NK-92 treated with Interleukin-12 subunit alpha and Interleukin-12 subunit beta, amount 100 ng/mL, for 24 hours (cell line): ENCODE results near the gene CC2D2A.
"Not testable (repeated sequence)": the region's sequence is repeated elsewhere in the genome, so short reads cannot be mapped to it uniquely, and the experiment has no call there.

ENCODE experiments used
- DNase-seq: peaks from one replicate; lab custom pipeline; 2025; lab: John Stamatoyannopoulos, UW

Gene CC2D2A

DNA sequence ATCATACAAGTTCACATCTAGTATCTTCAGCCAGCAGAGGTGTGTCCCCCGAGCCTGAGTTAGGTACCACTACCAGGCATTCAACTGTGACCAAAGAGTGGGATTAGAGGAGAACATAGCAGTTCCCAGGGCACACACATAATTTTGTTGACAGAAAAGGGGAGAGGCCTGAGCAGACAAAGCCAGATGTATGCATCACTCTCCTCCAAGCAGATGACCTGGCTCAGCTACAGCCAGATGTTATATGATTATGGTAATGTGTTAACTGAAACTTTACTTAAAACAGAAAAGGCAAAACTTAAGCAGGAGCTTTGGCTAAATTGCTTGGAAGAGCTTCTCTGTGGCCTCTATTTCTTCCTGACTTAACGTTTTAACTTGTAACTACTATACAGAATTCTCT lies 88.9 kb downstream of the CC2D2A start:
- no peak for DNase-seq

DNA sequence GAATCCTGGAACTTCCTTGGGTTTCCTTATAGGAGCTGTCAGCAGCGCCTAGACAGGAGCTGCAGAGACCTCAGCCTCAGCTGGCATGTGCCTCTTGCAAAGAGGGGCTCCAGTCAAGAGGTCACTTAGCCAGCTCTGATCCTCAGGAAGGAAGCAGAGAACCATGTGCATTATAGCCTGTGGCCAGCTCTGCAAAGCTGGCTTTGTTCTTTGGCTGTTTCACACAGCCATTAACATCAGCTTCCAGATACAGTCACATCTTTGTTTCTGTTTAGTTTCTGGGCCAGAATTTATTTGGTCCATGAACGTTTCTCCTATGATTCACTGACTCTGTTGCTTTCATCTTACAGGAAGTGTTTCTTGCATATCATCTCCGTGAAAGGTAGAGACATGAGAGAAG lies 92.4 kb downstream of the CC2D2A start:
- no peak for DNase-seq

DNA sequence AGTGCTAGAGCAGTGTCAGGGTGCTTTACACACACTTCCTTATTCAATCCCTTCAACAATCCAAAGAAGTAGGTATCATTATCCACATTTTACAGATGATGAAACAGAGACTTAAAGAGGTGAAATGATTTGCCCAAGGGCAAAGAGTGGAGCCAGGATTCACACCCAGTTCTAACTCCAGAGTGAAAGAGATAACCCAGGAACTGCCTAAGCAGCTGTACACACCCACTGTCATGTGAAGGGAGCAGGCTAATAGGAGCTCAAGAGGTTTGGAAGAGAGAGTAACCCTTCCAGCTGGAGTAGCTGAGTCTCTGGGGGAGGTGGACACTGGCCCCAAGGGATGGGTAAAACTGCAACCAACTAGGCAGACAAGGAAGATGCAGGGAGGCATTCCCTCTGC lies 92.9 kb downstream of the CC2D2A start:
- no peak for DNase-seq

DNA sequence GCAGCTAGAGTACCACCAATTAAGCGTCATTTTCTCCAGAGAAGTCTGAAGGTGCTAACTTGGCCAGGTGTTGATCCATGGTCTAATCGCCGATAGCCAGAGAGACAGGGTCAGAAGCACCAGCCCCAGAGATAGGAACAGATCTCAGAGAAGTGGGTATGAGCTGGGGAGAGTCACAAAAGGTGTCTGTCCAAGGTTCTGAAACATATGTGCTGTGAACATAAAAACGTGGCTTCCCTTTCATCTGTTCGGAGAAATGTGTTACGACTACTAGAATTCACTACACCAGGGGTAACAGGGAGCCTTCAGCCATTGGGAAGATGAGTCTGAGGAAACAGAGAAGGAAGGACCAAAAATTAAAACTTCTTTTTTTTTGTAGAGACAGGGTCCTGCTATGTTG lies 94.2 kb downstream of the CC2D2A start:
- no peak for DNase-seq

DNA sequence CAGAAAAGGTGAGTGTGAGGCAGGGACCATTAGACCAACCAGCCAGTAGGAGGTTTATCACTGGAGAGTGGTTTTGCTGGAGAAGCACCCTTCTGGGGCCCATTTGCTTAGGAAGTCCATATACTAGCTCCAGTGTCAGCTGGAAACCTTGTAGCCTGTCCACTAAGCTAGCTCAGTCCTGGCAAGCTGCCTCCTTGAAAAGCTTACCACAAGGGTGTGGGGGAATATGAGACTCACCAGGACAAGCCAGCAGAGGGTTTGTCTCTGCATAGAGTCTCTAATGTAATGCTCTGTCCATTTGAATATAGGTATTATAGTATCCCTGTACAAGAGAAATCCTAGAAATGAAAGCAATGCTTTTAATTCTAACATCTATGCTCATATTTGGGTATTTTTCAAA lies 99.1 kb downstream of the CC2D2A start:
- no peak for DNase-seq

DNA sequence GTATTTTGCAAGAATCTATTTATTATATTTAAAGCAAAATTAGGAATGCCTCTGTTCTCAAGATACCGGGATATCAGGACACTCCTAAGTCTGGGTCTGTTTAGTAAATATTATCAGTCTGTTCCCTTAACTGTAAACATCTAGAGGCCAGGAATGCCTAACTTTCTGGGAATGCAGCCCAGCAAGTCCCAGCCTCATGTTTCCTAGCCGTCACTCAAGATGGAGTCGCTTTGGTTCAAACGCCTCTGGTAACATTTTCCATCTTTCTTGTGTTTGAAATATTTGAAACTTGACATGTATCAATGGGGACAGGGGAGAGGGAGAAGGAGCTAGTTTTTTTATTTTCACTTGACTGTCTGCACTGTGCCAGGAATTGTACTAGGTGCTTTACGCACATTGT lies 100.1 kb downstream of the CC2D2A start:
- DNase-seq = no peak

DNA sequence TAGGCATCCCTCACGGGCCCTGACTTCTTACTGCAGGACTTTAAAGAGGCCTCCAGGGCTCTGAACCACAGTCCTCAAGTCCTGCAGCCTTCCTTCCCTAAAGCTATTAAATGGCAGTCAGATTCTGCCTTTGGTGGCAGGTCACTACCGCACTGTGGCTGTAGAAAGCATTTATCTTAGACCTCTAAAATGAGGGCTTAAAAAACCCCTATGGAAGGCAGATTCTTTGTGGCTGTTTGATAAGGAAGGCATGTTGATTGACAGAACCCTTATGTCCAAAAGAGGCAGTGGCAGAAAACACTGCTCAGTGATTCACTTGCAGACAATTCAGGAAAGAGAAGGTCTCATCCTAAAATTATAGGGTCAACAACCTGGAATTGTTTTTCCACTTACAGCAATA lies 106.3 kb downstream of the CC2D2A start:
- no peak for DNase-seq

DNA sequence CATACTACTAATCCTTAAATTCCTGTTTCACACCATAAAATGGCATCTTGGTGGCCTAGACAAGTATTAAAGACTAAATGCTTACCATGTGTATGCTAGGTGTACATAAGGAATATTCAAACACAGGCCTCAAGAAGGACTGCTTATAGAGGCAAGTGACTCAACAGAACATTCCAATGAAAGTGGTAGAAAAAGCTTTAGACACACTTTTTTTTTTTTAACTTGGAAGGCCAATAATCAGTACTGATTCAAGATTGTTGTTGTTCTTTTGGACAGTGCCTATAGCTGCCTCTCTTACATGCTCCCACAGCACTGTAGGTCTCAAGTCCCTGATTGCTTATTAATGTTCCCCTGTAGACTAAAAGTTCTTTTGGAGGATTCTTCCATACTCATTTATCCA lies 107.8 kb downstream of the CC2D2A start:
- no peak for DNase-seq

DNA sequence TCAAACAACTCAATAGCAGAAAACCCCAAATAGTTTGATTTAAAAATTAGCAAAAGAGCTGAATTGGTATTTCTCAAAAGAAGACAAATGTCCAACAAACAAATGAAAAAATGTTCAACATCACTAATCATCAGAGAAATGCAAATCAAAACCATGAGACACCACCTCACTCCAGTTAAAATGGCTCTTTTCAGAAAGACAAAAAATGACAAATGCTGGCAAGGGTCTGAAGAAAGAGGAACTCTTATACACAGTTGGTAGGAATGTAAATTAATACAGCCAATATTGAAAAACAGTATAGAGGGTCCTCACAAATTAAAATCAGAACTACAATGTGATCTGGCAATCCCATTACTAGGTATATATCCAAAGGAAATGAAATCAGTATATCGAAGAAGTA lies 115.1 kb downstream of the CC2D2A start:
- no peak for DNase-seq

DNA sequence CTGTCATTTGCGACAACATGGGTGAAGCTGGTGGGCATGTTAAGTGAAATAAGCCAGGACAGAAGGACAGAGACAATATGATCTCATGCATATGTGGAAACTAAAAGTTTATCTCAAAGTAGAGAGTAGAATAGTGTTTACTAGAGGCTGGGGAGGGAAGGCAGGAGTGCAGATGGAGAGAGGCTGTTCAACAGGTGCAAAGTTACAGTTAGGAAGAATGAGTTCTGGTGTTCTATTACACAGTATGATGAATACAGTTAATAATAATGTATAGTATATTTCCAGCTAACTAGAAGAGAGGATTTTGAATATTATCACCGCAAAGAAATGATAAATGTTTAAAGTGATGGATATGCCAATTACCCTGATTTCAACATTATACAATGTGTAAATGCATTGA lies 115.6 kb downstream of the CC2D2A start:
- DNase-seq = no peak

DNA sequence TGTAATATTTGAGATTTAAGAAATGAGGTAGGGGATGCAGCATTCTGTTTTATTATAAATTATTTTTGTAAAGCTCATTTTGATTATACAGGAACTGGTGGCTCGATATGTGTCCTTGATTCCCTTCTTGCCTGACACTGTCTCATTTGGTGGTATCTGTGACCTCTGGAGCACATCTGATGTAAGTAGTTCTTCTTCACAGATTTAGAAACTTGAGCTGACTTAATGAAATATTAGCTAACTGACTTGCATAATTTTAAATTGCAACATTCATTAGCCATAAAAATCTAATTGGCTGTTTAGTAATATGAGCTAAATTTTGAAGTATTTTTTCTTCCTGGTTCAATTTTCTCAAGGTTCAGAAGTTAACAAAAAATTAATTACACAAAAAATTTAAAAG lies 116.4 kb downstream of the CC2D2A start:
- DNase-seq = no peak

DNA sequence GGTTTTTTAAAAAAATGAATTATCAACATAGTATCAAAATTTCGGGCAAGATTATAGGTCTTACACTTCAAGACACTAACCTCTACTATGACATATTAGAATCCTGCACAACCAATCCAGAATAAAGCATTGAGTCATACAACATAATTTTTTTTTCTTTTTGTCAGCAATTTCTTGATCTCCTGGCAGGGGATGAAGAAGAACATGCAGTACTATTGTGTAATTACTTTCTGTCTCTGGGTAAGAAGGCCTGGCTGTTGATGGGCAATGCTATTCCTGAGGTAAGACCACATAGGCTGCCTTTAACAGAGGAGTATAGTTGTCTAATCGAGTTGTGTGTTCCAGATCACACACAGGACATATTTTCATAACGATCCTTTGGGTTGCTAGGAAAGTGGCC lies 118.0 kb downstream of the CC2D2A start:
- no peak for DNase-seq

DNA sequence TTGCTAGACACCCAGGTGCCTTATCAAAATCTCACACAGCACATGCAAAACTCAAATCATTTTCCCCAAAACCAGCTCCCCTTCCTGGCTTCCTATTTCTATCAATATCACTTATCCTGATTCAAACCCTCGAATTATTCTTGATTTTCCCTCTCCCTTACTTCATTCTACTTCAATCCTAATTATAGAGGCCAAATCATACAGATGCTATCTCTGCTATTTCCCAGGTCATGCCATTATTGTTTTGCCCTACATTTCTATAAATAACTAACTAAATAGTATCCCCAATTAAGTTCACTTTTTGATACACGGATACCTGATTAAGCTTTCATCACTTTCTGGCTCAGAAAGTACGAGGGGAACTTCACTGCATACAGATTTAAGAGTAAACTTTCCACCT lies 123.1 kb downstream of the CC2D2A start:
- no peak for DNase-seq

DNA sequence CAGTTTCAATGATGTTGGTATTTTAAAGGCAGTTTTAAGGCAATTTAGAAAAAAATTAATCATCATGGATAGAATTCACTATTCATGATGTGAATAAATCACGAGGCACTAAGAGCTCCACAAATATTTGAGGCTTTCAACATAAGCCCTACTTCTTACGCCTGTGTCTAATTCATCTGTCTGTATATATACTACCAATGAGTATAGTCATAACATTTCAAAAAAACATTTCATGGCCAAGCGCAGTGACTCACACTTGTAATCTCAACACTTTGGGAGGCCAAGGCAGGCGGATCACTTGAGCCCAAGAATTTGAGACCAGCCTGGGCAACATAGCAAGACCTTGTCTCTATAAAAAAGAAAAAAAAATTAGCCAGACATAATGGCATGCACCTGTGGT lies 129.0 kb downstream of the CC2D2A start:
- DNase-seq = no peak

DNA sequence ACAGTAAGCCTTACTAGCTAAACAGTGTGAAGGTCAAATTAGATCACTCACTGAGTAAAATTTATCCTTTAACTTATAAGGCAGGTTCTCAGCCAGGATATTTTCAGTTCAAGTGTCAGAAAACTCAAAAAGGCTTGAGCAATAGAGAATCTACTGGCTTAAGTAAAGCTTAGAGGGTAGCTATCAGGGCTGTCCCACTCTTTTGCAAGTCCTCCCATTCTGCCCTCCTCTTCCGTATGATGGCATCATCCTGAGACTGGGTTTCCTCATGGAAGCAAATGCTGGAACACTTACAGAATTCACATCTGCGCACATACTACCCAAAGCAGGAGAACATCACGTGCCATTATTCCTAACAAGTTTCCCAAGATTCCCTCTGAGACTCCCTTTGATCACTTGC lies 130.5 kb downstream of the CC2D2A start:
- DNase-seq = no peak

DNA sequence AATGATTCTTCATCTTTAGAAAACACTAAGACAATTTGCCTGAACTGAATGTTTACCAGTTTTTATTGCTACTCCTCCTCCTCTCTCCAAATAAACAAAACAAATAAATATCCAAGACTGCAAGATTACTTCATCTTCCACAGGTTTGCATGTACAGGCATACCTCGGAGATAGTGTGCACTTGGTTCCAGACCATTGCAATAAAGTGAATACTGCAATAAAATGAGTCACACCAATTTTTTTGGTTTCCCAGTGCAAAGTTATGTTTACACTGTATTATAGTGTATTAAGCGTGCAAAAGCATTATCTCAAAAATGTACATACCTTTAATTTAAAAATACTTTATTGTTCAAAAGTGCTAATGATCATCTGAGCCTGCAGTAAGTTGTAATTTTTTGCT lies 132.2 kb downstream of the CC2D2A start:
- no peak for DNase-seq

DNA sequence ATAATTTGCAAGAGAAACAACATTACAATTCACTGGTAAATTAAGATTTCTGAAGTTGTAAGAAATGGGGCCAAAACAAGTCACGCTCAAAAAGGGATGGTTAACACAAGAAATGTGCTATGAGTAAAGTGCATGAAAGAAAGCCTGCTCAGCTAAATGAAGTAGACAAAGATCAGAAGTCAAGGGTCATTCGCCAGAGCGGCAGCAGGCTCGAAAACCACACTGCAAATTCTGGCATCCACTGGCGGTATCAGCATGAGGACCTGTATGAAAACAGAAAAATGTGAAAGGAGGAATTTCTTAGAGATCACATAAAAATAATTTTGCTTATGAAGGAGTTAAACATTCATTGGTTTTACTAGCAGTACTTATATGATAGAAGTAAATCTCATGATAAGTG lies 135.9 kb downstream of the CC2D2A start:
- no peak for DNase-seq

DNA sequence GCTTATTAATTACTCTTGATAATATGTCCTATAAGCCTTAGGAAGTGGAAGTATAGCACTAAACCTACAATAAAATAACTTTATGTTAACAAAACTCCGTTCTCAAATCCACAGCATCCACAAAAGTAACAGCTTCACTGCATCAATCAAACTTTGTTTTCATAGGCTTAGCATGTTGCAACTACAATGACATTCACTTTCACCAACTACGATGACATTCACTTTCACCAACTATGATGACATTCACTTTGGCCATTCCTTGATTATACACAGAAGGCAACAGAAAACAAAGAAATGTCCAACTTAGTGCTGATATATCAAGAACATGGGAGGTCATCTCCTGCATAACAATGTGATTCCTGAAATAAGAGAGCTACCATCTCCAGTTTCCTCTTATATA lies 141.2 kb downstream of the CC2D2A start:
- DNase-seq = no peak

DNA sequence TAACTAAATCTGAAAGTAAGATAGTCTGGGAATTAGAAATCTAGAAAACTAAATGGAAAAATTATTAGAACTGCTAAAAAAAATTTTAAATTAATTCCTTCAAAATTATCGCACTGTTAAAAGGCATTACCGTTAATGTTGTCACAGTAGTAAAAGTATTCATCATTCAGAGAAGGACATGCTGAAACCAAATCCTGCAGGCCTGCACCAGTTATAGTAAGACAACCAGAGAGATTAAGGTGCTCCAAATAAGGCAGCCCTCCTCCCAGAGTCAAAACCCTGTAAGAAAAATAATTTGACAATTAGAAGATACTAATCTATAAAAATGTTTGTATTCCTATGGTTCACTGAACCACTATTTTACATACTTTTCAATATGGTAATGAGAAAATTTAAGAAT lies 142.5 kb downstream of the CC2D2A start:
- no peak for DNase-seq

DNA sequence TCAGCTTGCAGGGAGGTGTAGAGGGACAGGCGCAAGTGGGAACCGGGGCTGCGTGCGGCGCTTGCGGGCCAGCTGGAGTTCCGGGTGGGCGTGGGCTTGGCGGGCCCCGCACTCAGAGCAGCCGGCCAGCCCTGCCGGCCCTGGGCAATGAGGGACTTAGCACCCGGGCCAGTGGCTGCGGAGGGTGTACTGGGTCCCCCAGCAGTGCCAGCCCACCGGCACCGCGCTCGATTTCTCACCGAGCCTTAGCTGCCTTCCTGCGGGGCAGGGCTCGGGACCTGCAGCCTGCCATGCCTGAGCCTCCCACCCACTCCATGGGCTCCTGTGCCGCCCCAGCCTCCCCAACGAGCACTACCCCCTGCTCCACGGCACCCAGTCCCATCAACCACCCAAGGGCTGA lies 145.2 kb downstream of the CC2D2A start:
- not testable (repeated sequence) for DNase-seq

DNA sequence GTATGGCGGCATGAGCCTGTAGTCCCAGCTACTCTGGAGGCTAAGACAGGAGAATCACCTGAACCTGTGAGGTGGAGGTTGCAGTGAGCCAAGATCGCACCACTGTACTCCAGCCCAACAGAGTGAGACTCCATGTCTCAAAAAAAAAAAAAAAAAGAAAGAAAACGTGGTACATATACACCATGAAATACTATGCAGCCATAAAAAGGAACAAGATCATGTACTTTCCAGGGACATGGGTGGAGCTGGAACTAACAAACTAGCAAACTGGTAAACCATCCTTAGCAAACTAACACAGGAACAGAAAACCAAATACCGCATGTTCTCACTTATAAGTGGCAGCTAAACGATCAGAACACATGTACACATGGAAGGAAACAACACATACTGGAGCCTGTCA lies 147.7 kb downstream of the CC2D2A start:
- DNase-seq = not testable (repeated sequence)

DNA sequence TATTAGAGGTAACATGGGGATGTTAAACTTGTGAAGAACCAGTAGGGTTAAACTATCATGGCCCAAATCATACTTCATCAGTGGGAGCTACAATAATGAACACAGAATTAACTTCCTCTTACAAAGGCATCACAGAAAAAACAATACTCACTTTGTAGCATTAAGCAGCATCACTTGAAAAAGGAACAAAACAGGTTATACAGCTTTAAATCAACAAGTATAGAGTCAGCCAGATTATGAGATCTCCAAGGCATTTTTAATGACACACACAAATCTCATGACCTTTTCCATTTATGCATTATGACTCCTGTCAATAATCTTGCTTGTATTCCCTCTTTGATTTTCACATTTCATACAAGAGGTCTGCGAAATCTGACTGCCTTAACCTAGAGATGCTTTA lies 167.1 kb downstream of the CC2D2A start:
- DNase-seq = no peak

DNA sequence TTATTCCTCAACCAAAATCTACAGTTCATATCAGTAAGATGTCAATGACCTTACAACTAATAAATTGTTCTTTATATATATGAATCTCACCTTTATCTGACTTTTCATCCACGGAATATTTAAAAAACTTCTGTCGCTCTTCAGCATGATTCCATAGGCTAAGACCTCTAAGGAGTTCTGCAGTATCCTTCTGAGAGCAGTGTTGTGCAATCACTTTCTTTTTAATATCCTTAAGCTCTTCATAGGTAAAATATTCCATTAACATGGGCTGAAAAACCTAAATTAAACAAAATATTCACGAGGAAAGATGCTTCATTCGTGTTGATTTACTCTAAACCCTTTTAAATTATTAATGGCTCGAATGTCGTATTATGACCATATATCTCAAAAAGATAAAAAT lies 168.7 kb downstream of the CC2D2A start:
- DNase-seq = no peak

DNA sequence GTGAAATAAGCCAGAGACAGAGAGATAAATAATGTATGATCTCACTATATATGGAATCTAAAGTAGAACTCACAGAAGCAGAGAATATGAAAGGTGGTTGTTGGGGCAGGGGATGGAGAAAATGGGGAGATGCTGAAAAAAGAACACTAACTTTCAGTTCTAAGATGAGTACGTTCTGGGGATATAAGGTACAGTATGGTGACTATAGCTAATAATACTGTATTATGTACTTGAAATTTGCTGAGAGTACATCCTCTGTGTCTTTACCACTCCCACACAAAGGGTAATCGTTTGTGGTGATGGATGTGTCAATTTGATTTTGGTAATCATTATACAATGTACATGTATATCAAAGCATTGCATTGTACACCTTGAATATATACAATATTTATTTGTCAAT lies 178.9 kb downstream of the CC2D2A start:
- DNase-seq = no peak

DNA sequence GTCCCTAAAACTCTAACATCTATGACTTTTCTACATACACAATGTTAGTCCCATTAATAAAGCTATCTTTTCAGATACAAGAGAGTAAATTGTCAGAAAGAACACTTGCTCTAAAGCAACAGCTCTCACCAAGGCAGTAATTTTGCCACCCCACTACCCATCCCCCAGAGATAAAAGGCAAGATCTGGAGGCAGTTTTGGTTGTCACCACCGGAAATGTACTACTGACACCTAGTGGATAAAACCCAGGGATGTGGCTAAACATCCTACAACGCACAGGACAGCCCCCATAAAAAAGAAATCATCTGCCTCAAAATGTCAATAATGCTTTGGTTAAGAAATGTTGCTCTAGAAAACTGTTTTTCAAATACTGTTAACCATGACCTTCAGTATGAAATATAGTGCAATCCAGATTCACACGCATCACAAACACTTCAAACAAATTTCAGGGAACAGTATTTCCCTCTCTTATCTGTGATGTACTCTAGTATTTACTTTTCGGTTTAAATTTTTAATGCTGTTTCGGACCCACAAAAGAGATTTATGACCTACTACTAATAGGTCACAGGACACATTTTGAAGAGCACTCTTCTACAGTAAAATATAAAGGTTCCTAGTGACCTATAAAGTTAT lies 180.3 kb downstream of the CC2D2A start:
- peak; percentile 39 for DNase-seq
